Activated CD8-positive, alpha-beta T cell treated with anti-CD3 and anti-CD28 coated beads for 36 hours (primary cell): ENCODE measurements around the gene STK38L. TPM values are rescaled to one million over a fixed set of nuclear protein-coding genes. Genes with fewer than 3 reads are reported as not detected.
"Not testable (repeated sequence)": the region's sequence is repeated elsewhere in the genome, so short reads cannot be mapped to it uniquely, and the experiment has no call there.

ENCODE experiments used
- ATAC-seq: fragments of 200-7000 bp; cut with Tn5 transposase; one replicate; pipeline ENCODE4 v1.10.0; 2021; ENCODE audit warnings: mild to moderate bottlenecking, moderate library complexity
- CTCF ChIA-PET: fragments of 350-600 bp; sonication (Branson Sonifier 250); formaldehyde crosslinking; loops from one replicate; lab custom pipeline; 2021; ENCODE audit warnings: antibody characterized with exemption; lab: Charles Lee
- POLR2A ChIA-PET: fragments of 350-600 bp; sonication (Branson Sonifier 250); formaldehyde crosslinking; loops from one replicate; lab custom pipeline; 2021; ENCODE audit warnings: antibody characterized with exemption; lab: Charles Lee
- DNase-seq: peaks from one replicate; pipeline ENCODE4 v3.0.0-alpha.2; 2020
- H3K27ac Mint-ChIP-seq: one replicate; pipeline ENCODE4 v1.8.0; 2021; ENCODE audit warnings: mild to moderate bottlenecking, mixed read lengths
- H3K27me3 Mint-ChIP-seq: one replicate; pipeline ENCODE4 v1.8.0; 2021; ENCODE audit warnings: mixed read lengths
- H3K36me3 Mint-ChIP-seq: one replicate; pipeline ENCODE4 v1.8.0; 2021; ENCODE audit warnings: low read depth, mixed read lengths
- H3K4me1 Mint-ChIP-seq: one replicate; pipeline ENCODE4 v1.8.0; 2021; ENCODE audit warnings: low read depth, mixed read lengths
- H3K4me3 Mint-ChIP-seq: one replicate; pipeline ENCODE4 v1.8.0; 2021; ENCODE audit warnings: mild to moderate bottlenecking, moderate library complexity, mixed read lengths
- H3K9me3 Mint-ChIP-seq: one replicate; pipeline ENCODE4 v1.8.0; 2021; ENCODE audit warnings: mixed read lengths
- intact Hi-C: fragments of 100-400 bp; cut with micrococcal nuclease; formaldehyde crosslinking; loops from one replicate; pipeline ENCODE4 v1.10.0; 2022
- total RNA-seq, 2 experiments: library from RNA; stranded (reverse); gene quantifications; one replicate each; pipeline ENCODE4 v1.2.3, GENCODE V29; 2021
- TF ChIP-seq, protein P1 (sequence below): fragments of 200-600 bp; IDR thresholded peaks from one replicate; pipeline ENCODE4 v1.8.0; 2022; ENCODE audit warnings: antibody characterized with exemption, mild to moderate bottlenecking

STK38L gene
- total RNA-seq, 2 experiments from 2014 or later, result 23.5 to 27.6 TPM

DNA sequence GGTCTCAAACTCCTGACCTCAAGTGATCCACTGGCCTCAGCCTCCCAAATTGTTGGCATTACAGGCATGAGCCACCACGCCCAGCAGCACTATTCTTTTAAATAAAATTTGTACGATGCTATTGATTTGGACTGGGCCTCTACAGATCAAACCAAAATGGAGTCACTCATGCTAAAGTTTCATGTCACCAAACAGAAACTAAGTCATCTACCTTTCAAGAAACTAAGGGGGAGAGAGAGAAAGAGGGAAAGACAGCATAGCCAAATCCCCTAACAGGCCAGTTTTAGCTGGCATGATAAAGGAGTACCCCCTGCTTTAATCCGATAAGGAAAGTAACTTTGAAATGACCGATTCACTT lies 23.1 kb upstream of the STK38L start:
- Mint-ChIP-seq H3K36me3 (no peaks in the 10 kb centered on the region), H3K27me3 (peaks cover 5% of the 10 kb centered on the region), H3K4me1 (peaks cover 16% of the 10 kb centered on the region), H3K4me3 (no peak overlapping the region), H3K9me3 (no peaks in the 10 kb centered on the region), H3K27ac (no peak overlapping the region)
- CTCF ChIA-PET, result no interaction called here
- DNase-seq, result no peak
- POLR2A ChIA-PET, result interaction anchor here (0.6 to 0.8 kb wide), 4 partner anchors 9 to 278 kb away, joined by 3 to 4 read pairs (median 4); no protein-coding TSS in a partner anchor
- intact Hi-C loops, result no loop called here
- no peak for ATAC-seq
- TF ChIP-seq, protein P1, sequence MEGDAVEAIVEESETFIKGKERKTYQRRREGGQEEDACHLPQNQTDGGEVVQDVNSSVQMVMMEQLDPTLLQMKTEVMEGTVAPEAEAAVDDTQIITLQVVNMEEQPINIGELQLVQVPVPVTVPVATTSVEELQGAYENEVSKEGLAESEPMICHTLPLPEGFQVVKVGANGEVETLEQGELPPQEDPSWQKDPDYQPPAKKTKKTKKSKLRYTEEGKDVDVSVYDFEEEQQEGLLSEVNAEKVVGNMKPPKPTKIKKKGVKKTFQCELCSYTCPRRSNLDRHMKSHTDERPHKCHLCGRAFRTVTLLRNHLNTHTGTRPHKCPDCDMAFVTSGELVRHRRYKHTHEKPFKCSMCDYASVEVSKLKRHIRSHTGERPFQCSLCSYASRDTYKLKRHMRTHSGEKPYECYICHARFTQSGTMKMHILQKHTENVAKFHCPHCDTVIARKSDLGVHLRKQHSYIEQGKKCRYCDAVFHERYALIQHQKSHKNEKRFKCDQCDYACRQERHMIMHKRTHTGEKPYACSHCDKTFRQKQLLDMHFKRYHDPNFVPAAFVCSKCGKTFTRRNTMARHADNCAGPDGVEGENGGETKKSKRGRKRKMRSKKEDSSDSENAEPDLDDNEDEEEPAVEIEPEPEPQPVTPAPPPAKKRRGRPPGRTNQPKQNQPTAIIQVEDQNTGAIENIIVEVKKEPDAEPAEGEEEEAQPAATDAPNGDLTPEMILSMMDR, result no peak

GRCh38 chr12:27221625-27222387 lies 22.3 kb upstream of the STK38L start:
- Mint-ChIP-seq H3K27me3 (peaks cover 5% of the 10 kb centered on the region), H3K9me3 (no peaks in the 10 kb centered on the region), H3K27ac (no peak overlapping the region), H3K36me3 (no peaks in the 10 kb centered on the region), H3K4me3 (no peak overlapping the region), H3K4me1 (peaks cover 16% of the 10 kb centered on the region)
- ChIA-PET POLR2A (interaction anchor here (0.6 to 0.8 kb wide), 2 partner anchors 192 to 846 kb away, joined by 3 to 4 read pairs; no protein-coding TSS in a partner anchor), CTCF (interaction anchor here (1.4 kb wide), 1 partner anchor 85 kb away, joined by 3 read pairs; no protein-coding TSS in a partner anchor)
- intact Hi-C loops, result no loop called here
- ATAC-seq (no peak), DNase-seq (no peak)
- TF ChIP-seq, protein P1, result no peak

GRCh38 chr12:27226407-27226929 lies 17.6 kb upstream of the STK38L start:
- Mint-ChIP-seq H3K4me3 (no peak overlapping the region), H3K36me3 (no peaks in the 10 kb centered on the region), H3K27ac (no peak overlapping the region), H3K27me3 (peaks cover 5% of the 10 kb centered on the region), H3K4me1 (peaks cover 3% of the 10 kb centered on the region), H3K9me3 (no peaks in the 10 kb centered on the region)
- ChIA-PET CTCF (no interaction called here), POLR2A (no interaction called here)
- DNase-seq (no peak), ATAC-seq (no peak)
- intact Hi-C loops, result no loop called here
- TF ChIP-seq, protein P1, result no peak

- intact Hi-C loops, result no loop called here
- Mint-ChIP-seq H3K9me3 (no peaks in the 10 kb centered on the region), H3K27ac (no peak overlapping the region), H3K4me3 (no peak overlapping the region), H3K27me3 (no peaks in the 10 kb centered on the region), H3K36me3 (no peaks in the 10 kb centered on the region), H3K4me1 (no peaks in the 10 kb centered on the region)
- TF ChIP-seq, protein P1, result no peak
- ChIA-PET CTCF (interaction anchor here (1.3 kb wide), 1 partner anchor 88 kb away, joined by 3 read pairs; no protein-coding TSS in a partner anchor), POLR2A (no interaction called here)
- DNase-seq (no peak), ATAC-seq (no peak)
These were observed 14.7 kb upstream of the STK38L start for GRCh38 chr12:27229367-27229766.

GRCh38 chr12:27231374-27231773 lies 12.7 kb upstream of the STK38L start:
- H3K27me3 Mint-ChIP-seq, H3K9me3 Mint-ChIP-seq, H3K27ac Mint-ChIP-seq, POLR2A ChIA-PET, intact Hi-C loops, DNase-seq, H3K4me1 Mint-ChIP-seq, H3K36me3 Mint-ChIP-seq, ATAC-seq, H3K4me3 Mint-ChIP-seq: not testable (repeated sequence)
- CTCF ChIA-PET, result interaction anchor here (1.3 kb wide), 1 partner anchor 11 kb away, joined by 3 read pairs; no protein-coding TSS in a partner anchor
